HEK293T (cell line): ENCODE results near the gene SH2D4B.

Experiments used
- CTBP1 ChIP-seq: fragments of 450-650 bp; IDR thresholded peaks from 2 replicates; pipeline ENCODE4 v1.6.1; 2016; ENCODE audit warnings: borderline replicate concordance
- FOXM1 ChIP-seq: fragments of 450-650 bp; IDR thresholded peaks from 2 replicates; pipeline ENCODE4 v1.6.1; 2017; ENCODE audit warnings: mild to moderate bottlenecking, borderline replicate concordance
- NFRKB ChIP-seq: fragments of 450-650 bp; IDR thresholded peaks from 2 replicates; pipeline ENCODE4 v1.6.1; 2016; ENCODE audit warnings: mild to moderate bottlenecking, moderate library complexity
- SUZ12 ChIP-seq: fragments of 450-650 bp; IDR thresholded peaks from 2 replicates; pipeline ENCODE4 v1.6.1; 2016; ENCODE audit warnings: mild to moderate bottlenecking
- TARDBP ChIP-seq: fragments of 450-650 bp; IDR thresholded peaks from 2 replicates; pipeline ENCODE4 v1.6.1; 2016

DNA sequence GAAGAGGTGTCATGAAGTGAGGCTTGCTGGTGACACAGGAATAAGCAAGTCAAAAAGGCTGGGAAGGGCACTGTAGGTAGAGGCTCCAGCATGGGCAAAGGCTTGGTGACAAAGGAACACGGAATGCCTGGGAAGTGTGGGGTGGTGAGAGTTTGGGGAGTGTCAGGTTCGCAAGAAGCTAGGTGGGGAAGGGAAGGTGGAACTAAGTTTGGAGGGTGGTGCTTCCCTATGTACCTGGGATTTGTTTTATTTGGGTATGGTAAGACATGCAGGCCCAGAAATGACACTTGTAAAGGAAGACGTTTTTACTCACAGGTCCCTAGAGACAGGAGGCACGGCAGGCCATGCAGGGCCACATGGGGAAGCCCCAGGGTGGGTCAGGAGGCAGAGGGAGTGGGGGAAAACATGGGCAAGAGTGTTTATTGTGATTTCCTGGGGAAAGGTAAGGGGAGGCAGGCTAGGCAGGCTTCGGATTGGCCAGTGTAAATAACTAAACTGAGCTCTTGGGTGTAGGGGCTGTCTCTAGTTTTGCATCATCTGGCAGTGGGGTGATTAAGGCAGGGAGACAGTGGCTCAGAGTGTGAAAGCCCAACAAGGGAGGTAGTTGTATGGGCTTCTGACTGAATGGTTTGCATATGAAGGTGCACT lies 52.1 kb downstream of the SH2D4B start:
- TF ChIP-seq SUZ12 (no peak), NFRKB (no peak), TARDBP (no peak), FOXM1 (no peak), CTBP1 (no peak)
